Ovary (tissue), 9 donors: ENCODE data around the gene GRIFIN. TPM values are rescaled to one million over a fixed set of nuclear protein-coding genes. Genes with fewer than 3 reads are reported as not detected.

ENCODE experiments used
- DNase-seq, 5 donors: peaks; one replicate each; pipeline ENCODE4 v3.0.0-alpha.2; 2019 to 2020
- H3K27ac ChIP-seq, 2 donors: fragments of 200-600 bp; one replicate each; pipeline versions ENCODE4 v1.5.1 to v1.8.0; 2019 to 2022
- H3K27me3 ChIP-seq: fragments of 200-600 bp; one replicate; pipeline ENCODE4 v1.8.0; 2022
- H3K36me3 ChIP-seq: fragments of 200-600 bp; sonication (generic); one replicate; pipeline ENCODE4 v1.5.1; 2019
- H3K4me1 ChIP-seq: one replicate; pipeline ENCODE4 v1.8.1; 2013; ENCODE audit warnings: mild to moderate bottlenecking, moderate library complexity; ENCODE audit not compliant: insufficient read depth
- H3K4me3 ChIP-seq: fragments of 200-600 bp; sonication (generic); one replicate; pipeline ENCODE4 v1.5.1; 2017
- H3K9me3 ChIP-seq, 2 donors: fragments of 200-600 bp in 1 of 2; sonication (generic) in 1 of 2; one replicate each; pipeline versions ENCODE4 v1.5.1 to v1.8.1; 2013 to 2019; ENCODE audit warnings: mild to moderate bottlenecking in 1 of 2, moderate library complexity in 1 of 2
- EP300 ChIP-seq: sonication (generic); formaldehyde crosslinking; IDR thresholded peaks from one replicate; pipeline ENCODE4 v1.6.1; 2017; ENCODE audit warnings: antibody characterized with exemption
- POLR2A ChIP-seq: fragments of 450-650 bp; IDR thresholded peaks from one replicate; pipeline ENCODE4 v1.6.1; 2017; ENCODE audit warnings: antibody characterized with exemption, mild to moderate bottlenecking, moderate library complexity
- WGBS, 3 donors: extraction: QIAGEN DNeasy Blood & Tissue Kit in 1 of 3; methylation state at CpG; one replicate each; pipeline versions ENCODE4 v1.1.5 to v1.1.7; 2013 to 2017; 5-methylcytosine and 5-hydroxymethylcytosine counted together
- intact Hi-C, 4 donors: fragments of 100-400 bp; cut with DNase I; formaldehyde crosslinking; loops; one replicate each; pipeline versions ENCODE4 v1.11.0 to v1.15.1; 2022 to 2023
- polyA plus RNA-seq, 2 donors: library from polyadenylated mRNA; stranded (reverse); fragments of 200-250 nt in 1 of 2; fragments of 350-450 nt in 1 of 2; fragmentation: Illumina TruSeq in 1 of 2; extraction: RNeasy Lipid Tissue Mini Kit (QIAGEN cat#74804) in 1 of 2; gene quantifications; one replicate each; pipeline ENCODE4 v1.2.3, GENCODE V29; 2013 to 2014
- total RNA-seq, 7 donors: library from RNA; depleted of rRNA in 2 of 7; stranded (reverse); fragments of >200 nt in 2 of 7; fragmentation: NEBNext Ultra II Directional in 3 of 7; extraction: Animal tissue kit (Norgen Biotek cat#: 25700) in 3 of 7; gene quantifications; one replicate each; pipeline versions ENCODE4 v1.1.0 to v1.2.4, GENCODE V29; 2016 to 2023
- TF ChIP-seq, protein P1 (sequence below), 3 donors: fragments of 450-650 bp in 2 of 3; fragments of 200-600 bp in 1 of 3; IDR thresholded peaks; one replicate each; pipeline versions ENCODE4 v1.5.1 to v1.8.0; 2016 to 2022; ENCODE audit warnings: antibody characterized with exemption in 3 of 3, mild to moderate bottlenecking in 1 of 3
- donor health status: DM: no; HTN: no; CAD: no; lungs with moderate emphysema.
- donor health status: DM: no; HTN: no; CAD: no.
- donor health status: Bipolar disorder and iron deficiency.
- donor health status: DM: yes; HTN: yes; CAD: no.
- donor health status: DM: no; HTN: no; CAD: no.
- donor health status: DM: yes; HTN: yes; CAD: no.

GRIFIN gene
- total and polyA plus RNA-seq, 9 donors, result not detected

DNA sequence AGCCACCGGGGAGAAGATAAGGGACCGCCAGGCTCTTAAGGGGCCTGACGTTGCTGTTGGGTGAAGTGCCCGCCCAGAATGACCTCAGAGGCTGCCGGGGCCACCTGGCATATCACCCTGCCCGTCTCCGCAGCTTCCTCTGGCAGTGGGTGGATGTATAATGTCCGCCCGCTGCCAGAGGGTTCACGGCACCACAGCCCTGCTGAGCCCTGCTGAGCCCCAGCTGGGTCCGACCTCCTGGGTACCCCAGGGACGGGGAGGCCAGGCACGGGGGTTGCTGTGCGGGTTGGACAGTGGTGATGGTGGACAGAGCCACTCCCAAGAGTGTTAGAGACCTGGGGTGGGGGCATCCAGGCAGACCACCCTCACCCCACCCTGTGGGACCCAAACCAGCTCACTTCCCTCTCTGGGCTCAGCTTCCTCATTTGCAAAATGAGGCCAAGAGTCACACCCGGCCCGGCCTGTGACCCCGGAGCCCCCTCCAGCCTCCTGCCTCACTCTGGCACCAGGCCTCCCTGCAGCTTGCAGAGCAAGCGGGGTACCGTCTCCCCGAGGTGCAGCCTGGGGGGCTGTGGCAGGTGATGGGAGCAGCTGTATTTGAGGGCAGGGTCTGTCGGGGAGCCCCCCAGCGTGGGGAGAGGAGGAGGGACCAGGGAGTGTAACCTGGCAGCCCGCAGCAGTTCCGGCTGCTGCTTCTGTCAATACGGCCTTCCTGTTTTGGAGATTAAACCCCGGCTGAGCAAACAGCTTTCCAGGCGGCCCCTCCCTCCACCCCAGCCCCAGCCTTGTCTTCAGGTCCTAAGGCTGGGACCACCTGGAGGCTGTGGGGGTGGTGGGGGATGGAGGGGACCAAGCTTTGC is 34.9 kb upstream of the GRIFIN start:
- DNase-seq, result no peak
- Histone ChIP-seq H3K9me3 (no peaks in the 10 kb centered on the region), H3K27me3 (no peaks in the 10 kb centered on the region), H3K36me3 (no peaks in the 10 kb centered on the region), H3K4me3 (no peak overlapping the region), H3K4me1 (no peaks in the 10 kb centered on the region), H3K27ac (no peak overlapping the region)
- TF ChIP-seq EP300 (no peak), POLR2A (no peak)
- TF ChIP-seq, protein P1, sequence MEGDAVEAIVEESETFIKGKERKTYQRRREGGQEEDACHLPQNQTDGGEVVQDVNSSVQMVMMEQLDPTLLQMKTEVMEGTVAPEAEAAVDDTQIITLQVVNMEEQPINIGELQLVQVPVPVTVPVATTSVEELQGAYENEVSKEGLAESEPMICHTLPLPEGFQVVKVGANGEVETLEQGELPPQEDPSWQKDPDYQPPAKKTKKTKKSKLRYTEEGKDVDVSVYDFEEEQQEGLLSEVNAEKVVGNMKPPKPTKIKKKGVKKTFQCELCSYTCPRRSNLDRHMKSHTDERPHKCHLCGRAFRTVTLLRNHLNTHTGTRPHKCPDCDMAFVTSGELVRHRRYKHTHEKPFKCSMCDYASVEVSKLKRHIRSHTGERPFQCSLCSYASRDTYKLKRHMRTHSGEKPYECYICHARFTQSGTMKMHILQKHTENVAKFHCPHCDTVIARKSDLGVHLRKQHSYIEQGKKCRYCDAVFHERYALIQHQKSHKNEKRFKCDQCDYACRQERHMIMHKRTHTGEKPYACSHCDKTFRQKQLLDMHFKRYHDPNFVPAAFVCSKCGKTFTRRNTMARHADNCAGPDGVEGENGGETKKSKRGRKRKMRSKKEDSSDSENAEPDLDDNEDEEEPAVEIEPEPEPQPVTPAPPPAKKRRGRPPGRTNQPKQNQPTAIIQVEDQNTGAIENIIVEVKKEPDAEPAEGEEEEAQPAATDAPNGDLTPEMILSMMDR (IDR thresholded peaks at IDR 0.05), result no peak
- intact Hi-C loops, result no loop called here
- 48 to 53% (median 51%) methylated on average over 21 to 27 of the region's 27 CpGs for WGBS, 3 donors

DNA sequence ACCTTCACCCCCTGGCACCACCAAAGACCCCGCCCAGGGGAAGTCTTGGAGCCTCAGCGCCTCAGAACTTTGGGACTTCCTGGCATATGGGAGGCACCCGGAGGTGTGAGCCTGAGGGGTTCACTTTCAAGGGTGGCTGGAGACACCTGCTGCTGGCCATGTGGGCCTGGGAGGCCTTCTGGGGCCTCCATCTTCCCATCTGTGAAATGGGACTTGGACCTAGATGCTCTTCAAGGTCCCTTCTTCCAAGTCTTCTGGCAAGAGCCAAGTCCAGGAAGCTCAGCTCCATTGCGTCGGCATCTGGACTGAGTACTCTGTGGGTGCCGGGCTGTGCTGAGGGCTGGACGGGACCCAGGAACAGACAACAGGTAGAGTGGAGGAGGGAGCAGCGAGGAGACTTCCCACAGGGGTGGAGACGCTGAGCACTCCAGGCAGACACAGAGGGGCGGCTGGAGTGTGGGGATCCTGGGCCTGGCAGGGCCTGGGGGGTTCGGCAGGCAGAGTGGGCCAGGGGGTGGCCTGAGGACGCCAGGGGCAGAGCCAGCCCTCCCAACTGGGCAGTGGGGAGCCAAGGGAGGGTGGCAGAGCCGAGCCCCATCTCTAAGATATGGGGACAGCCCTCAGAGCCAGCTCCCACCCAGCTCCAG is 34.1 kb upstream of the GRIFIN start:
- DNase-seq, result no peak
- WGBS, 3 donors, result 91 to 97% (median 94%) methylated on average over 13 of the region's 13 CpGs
- TF ChIP-seq EP300 (no peak), POLR2A (no peak)
- TF ChIP-seq, protein P1 (IDR thresholded peaks at IDR 0.05), result no peak
- Histone ChIP-seq H3K36me3 (no peaks in the 10 kb centered on the region), H3K27me3 (no peaks in the 10 kb centered on the region), H3K4me3 (no peak overlapping the region), H3K27ac (no peak overlapping the region), H3K4me1 (no peaks in the 10 kb centered on the region), H3K9me3 (no peaks in the 10 kb centered on the region)
- intact Hi-C loops, result no loop called here

- Histone ChIP-seq H3K27ac (no peak overlapping the region), H3K36me3 (no peaks in the 10 kb centered on the region)
Observed at GRCh38 chr7:2509298-2509906, 33.2 kb upstream of the GRIFIN start.

More at GRCh38 chr7:2509298-2509906, 33.2 kb upstream of the GRIFIN start:
- Histone ChIP-seq H3K4me1 (no peaks in the 10 kb centered on the region), H3K27me3 (no peaks in the 10 kb centered on the region), H3K4me3 (no peak overlapping the region), H3K9me3 (no peaks in the 10 kb centered on the region)
- WGBS, 3 donors, result 75 to 81% (median 79%) methylated on average over 20 to 23 of the region's 23 CpGs
- no peak for TF ChIP-seq POLR2A
- TF ChIP-seq EP300, result no peak
- TF ChIP-seq, protein P1 (IDR thresholded peaks at IDR 0.05), result no peak
- no peak for DNase-seq
- intact Hi-C loops, result no loop called here
